Measurements from ENCODE around the gene TNP2. TPM values are rescaled to one million over a fixed set of nuclear protein-coding genes. Genes with fewer than 3 reads are reported as not detected.
"Not testable (repeated sequence)": the region's sequence is repeated elsewhere in the genome, so short reads cannot be mapped to it uniquely, and the experiment has no call there.

Gene TNP2
- total RNA-seq, 1 experiment from 2014 or later, result not detected

DNA sequence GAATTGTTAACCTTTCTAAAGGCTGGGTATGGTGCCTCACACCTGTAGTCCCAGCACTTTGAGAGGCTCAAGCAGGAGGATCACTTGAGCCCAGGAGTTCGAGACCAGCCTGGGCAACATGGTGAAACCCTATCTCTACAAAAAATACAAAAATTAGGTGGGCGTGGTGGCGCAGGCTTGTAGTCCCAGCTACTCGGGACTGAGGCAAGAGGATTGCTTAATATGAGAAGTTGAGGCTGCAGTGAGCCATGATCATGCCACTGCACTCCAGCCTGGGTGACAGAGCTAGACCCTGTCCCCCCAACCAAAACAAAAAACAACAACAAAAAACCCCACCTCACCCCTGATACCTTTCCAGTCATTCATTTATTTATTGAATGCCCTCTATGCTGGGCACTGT lies 20.6 kb upstream of the TNP2 start:
- not testable (repeated sequence) for DNase-seq; H3K27ac ChIP-seq (ENCODE audit: low read length); H3K9ac ChIP-seq (ENCODE audit: low read length); H3K36me3 ChIP-seq (ENCODE audit: insufficient read depth, low read length); H3K4me3 ChIP-seq (ENCODE audit: low read length); H3K4me2 ChIP-seq (ENCODE audit: low read depth, low read length, poor library complexity, severe bottlenecking); H3K79me2 ChIP-seq (ENCODE audit: low read length); H3K9me3 ChIP-seq (ENCODE audit: low read length); H2AFZ ChIP-seq (ENCODE audit: low read length); H4K20me1 ChIP-seq (ENCODE audit: insufficient read depth, low read depth, low read length); H3K9me2 ChIP-seq (replicated peaks; ENCODE audit: insufficient read depth, low read length); H3K27me3 ChIP-seq (ENCODE audit: low read length)
- peaks cover 14% of the 10 kb centered on the region for H3K4me1 ChIP-seq (ENCODE audit: low read length)

DNA sequence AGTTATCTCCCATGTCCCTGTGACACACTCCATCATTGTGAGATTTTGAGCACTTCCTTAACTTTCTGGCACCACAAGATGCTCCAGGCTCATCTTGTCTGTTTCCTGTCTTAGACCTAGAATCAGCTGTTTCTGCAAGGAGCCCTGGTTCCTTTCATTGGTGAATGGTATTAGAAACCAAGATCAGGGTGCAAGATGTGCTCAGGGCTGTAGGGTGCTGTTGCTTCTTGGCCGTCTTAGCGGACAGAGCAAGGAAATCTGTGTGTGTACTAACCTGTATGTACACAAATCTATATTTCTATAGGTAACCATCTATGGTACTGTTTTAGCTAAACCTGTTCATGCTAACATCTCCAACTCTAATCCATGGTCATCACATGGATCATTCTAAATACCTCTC lies 20.1 kb upstream of the TNP2 start:
- no peak overlapping the region for H2AFZ ChIP-seq (ENCODE audit: low read length)
- H4K20me1 ChIP-seq (ENCODE audit: insufficient read depth, low read depth, low read length), result no peaks in the 10 kb centered on the region
- H3K9ac ChIP-seq (ENCODE audit: low read length), result no peak overlapping the region
- H3K79me2 ChIP-seq (ENCODE audit: low read length), result no peaks in the 10 kb centered on the region
- no peaks in the 10 kb centered on the region for H3K36me3 ChIP-seq (ENCODE audit: insufficient read depth, low read length)
- H3K4me2 ChIP-seq (ENCODE audit: low read depth, low read length, poor library complexity, severe bottlenecking), result no peak overlapping the region
- H3K9me2 ChIP-seq (replicated peaks; ENCODE audit: insufficient read depth, low read length), result no peaks in the 10 kb centered on the region
- H3K4me1 ChIP-seq (ENCODE audit: low read length), result peaks cover 10% of the 10 kb centered on the region
- no peaks in the 10 kb centered on the region for H3K9me3 ChIP-seq (ENCODE audit: low read length)
- H3K4me3 ChIP-seq (ENCODE audit: low read length), result no peak overlapping the region
- no peak for DNase-seq
- no peak overlapping the region for H3K27ac ChIP-seq (ENCODE audit: low read length)
- H3K27me3 ChIP-seq (ENCODE audit: low read length), result peaks cover 5% of the 10 kb centered on the region; the same call in 1 of the 2 replicates

DNA sequence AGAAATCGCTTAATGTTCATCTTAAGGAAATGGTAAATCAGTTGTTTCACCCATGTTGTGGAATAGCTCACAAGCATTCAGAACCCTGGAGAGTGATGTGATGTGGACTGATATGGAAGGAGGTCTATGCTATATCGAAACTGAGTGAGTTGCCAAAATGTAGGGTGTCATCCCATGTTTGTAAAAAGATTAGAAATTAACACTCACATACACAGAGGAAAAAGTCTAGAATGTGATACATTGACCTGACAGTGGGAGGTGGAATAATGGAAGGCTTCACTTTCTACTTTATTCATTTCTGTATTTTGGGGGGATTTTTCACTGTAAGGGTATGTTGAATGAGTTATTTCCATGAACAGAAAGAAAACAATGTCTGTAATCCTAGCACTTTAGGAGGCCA lies 16.7 kb upstream of the TNP2 start:
- Histone ChIP-seq H3K36me3 (ENCODE audit: insufficient read depth, low read length) (no peaks in the 10 kb centered on the region), H3K27me3 (ENCODE audit: low read length) (peaks cover 5% of the 10 kb centered on the region; the same call in 1 of the 2 replicates), H3K4me1 (ENCODE audit: low read length) (no peaks in the 10 kb centered on the region), H3K9me3 (ENCODE audit: low read length) (no peaks in the 10 kb centered on the region), H3K4me2 (ENCODE audit: low read depth, low read length, poor library complexity, severe bottlenecking) (no peak overlapping the region), H2AFZ (ENCODE audit: low read length) (no peak overlapping the region), H3K9me2 (replicated peaks; ENCODE audit: insufficient read depth, low read length) (no peaks in the 10 kb centered on the region), H3K9ac (ENCODE audit: low read length) (no peak overlapping the region), H3K79me2 (ENCODE audit: low read length) (no peaks in the 10 kb centered on the region), H4K20me1 (ENCODE audit: insufficient read depth, low read depth, low read length) (no peaks in the 10 kb centered on the region), H3K4me3 (ENCODE audit: low read length) (no peak overlapping the region), H3K27ac (ENCODE audit: low read length) (no peak overlapping the region)
- DNase-seq, result no peak

DNA sequence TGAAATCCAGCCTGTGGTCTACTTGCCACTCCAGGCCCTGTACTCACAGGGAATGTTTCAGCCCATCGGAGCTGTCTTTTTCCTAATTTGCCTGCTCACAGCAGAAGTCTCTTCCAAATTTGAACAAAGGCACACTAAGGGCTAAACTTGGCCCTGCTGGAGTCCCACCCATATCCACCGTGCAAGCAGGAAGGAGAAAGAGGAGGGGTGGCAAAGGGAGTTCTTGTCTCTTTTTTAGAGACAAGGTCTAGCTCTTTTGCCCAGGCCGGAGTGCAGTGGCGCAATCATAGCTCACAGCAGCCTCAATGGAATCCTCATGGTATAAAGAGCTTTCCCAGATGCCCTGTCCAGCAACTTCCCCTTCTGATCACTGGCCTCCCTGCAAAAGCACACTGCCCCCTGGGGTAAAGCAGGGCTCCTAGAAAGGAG lies 14.7 kb upstream of the TNP2 start:
- no peak overlapping the region for H3K9ac ChIP-seq (ENCODE audit: low read length)
- DNase-seq, result no peak
- peaks cover 1% of the 10 kb centered on the region; the same call in 1 of the 2 replicates for H3K27me3 ChIP-seq (ENCODE audit: low read length)
- no peak overlapping the region for H3K4me3 ChIP-seq (ENCODE audit: low read length)
- H2AFZ ChIP-seq (ENCODE audit: low read length), result no peak overlapping the region
- H4K20me1 ChIP-seq (ENCODE audit: insufficient read depth, low read depth, low read length), result no peaks in the 10 kb centered on the region
- no peak overlapping the region for H3K27ac ChIP-seq (ENCODE audit: low read length)
- no peaks in the 10 kb centered on the region for H3K9me3 ChIP-seq (ENCODE audit: low read length)
- H3K4me1 ChIP-seq (ENCODE audit: low read length), result no peaks in the 10 kb centered on the region
- H3K4me2 ChIP-seq (ENCODE audit: low read depth, low read length, poor library complexity, severe bottlenecking), result no peak overlapping the region
- H3K36me3 ChIP-seq (ENCODE audit: insufficient read depth, low read length), result no peaks in the 10 kb centered on the region
- H3K79me2 ChIP-seq (ENCODE audit: low read length), result no peaks in the 10 kb centered on the region
- H3K9me2 ChIP-seq (replicated peaks; ENCODE audit: insufficient read depth, low read length), result no peaks in the 10 kb centered on the region

DNA sequence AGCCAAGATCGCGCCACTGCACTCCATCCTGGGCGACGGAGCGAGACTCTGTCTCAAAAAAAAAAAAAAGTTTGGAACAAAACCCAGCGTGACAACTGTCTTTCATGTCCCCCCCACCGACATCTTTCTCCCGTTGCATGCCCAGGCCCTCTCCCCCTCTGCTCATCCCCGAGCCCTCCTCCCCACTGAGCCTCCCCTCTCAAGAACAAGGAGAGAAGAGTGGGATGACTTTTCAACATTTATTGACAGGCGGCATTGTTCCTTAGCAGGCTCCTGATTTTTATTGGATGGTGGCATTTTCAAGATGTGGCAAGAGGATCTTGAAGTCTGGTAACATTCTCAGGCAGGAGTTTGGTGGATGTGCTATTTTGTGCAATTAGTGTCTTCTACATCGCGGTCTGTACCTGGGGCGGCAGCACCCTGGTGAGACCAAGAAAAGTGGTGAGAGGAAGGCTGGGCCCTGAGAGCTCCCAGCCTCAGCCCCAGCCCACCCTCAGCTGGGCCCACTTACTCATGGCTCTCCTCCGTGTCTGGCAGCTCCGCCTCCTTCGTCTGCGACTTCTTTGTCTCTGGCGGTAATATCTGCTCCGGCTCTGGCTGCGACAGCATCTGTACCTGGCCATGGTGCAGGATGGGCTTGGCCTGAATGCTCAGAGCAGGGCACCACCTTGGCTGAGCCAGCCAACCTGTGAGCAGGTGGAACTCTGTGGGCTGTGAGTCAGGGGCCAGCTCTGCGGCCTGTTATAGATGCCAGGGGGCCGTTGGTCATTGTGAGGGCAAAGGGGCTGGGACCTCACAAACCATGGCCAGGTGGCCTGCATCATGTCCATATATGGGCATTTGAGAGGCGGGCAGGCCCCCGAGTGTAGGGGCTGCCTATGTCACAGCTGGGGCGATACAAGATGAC lies 11.7 kb upstream of the TNP2 start, which contains the start of gene PRM1:
PRM1 (minus strand) TSS at position 715 of the 907 bp plus-strand sequence; CDS start at position 623, 92 bp downstream.
- H3K9ac ChIP-seq (ENCODE audit: low read length), result no peak within 1 kb of the TSS
- H3K36me3 ChIP-seq (ENCODE audit: insufficient read depth, low read length), result no peaks in the 10 kb centered on the region
- DNase-seq, result no peak
- H2AFZ ChIP-seq (ENCODE audit: low read length), result no peak within 1 kb of the TSS
- no peak within 1 kb of the TSS for H3K4me3 ChIP-seq (ENCODE audit: low read length)
- H3K27me3 ChIP-seq (ENCODE audit: low read length), result no peaks in the 10 kb centered on the region
- H4K20me1 ChIP-seq (ENCODE audit: insufficient read depth, low read depth, low read length), result no peaks in the 10 kb centered on the region
- H3K4me2 ChIP-seq (ENCODE audit: low read depth, low read length, poor library complexity, severe bottlenecking), result no peak within 1 kb of the TSS
- no peaks in the 10 kb centered on the region for H3K9me2 ChIP-seq (replicated peaks; ENCODE audit: insufficient read depth, low read length)
- H3K79me2 ChIP-seq (ENCODE audit: low read length), result no peaks in the 10 kb centered on the region
- H3K27ac ChIP-seq (ENCODE audit: low read length), result no peak within 1 kb of the TSS
- no peaks in the 10 kb centered on the region for H3K9me3 ChIP-seq (ENCODE audit: low read length)
- no peaks in the 10 kb centered on the region for H3K4me1 ChIP-seq (ENCODE audit: low read length)

DNA sequence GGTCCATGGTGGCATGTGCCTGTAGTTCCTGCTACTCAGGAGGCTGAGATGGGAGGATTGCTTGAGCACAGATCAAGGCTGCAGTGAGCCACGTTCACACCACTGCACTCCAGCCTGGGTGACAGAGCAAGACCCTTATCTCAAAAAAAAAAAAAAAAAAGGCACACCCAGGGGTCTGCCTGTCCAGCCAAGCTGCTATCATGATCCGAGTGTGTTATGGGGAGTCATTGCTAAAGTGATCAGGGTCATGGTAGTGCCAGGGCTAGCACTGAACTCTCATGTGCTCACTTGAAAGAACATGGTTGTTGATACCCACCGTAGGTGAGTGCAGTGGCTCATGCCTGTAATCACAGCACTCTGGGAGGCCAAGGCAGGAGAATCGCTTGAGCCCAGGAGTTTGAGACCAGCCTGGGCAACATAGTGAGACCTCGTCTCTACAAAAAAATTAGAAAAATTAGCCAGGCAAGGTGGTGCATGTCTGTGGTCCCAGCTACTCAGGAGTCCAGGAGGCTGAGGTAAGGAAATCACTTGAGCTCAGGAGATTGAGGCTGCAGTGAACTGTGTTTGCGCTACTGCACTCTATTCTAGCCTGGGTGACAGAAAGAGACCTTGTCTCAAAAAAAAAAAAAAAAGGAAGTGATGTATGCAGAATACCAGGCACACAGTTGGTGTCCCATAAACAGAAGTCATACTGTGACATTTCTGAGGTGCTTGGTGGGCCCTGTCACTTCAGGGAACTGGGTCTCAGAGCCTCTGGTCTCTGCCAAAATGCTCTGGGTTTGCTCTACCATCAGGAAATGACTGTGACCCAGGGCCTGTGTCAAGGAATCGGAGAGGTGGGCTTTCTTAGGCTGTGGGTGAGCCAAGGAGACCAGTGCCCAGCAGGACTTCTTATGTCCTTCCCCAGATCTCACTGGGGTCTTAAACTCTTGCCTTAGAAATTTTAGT lies 9.8 kb upstream of the TNP2 start:
- H3K9me3 ChIP-seq (ENCODE audit: low read length), result no peaks in the 10 kb centered on the region
- no peak overlapping the region for H3K4me3 ChIP-seq (ENCODE audit: low read length)
- no peaks in the 10 kb centered on the region for H4K20me1 ChIP-seq (ENCODE audit: insufficient read depth, low read depth, low read length)
- H3K36me3 ChIP-seq (ENCODE audit: insufficient read depth, low read length), result no peaks in the 10 kb centered on the region
- no peak overlapping the region for H3K4me2 ChIP-seq (ENCODE audit: low read depth, low read length, poor library complexity, severe bottlenecking)
- H3K79me2 ChIP-seq (ENCODE audit: low read length), result no peaks in the 10 kb centered on the region
- H3K27ac ChIP-seq (ENCODE audit: low read length), result no peak overlapping the region
- no peak overlapping the region for H2AFZ ChIP-seq (ENCODE audit: low read length)
- no peaks in the 10 kb centered on the region for H3K27me3 ChIP-seq (ENCODE audit: low read length)
- no peaks in the 10 kb centered on the region for H3K9me2 ChIP-seq (replicated peaks; ENCODE audit: insufficient read depth, low read length)
- no peak overlapping the region for H3K9ac ChIP-seq (ENCODE audit: low read length)
- no peak for DNase-seq
- H3K4me1 ChIP-seq (ENCODE audit: low read length), result no peaks in the 10 kb centered on the region

DNA sequence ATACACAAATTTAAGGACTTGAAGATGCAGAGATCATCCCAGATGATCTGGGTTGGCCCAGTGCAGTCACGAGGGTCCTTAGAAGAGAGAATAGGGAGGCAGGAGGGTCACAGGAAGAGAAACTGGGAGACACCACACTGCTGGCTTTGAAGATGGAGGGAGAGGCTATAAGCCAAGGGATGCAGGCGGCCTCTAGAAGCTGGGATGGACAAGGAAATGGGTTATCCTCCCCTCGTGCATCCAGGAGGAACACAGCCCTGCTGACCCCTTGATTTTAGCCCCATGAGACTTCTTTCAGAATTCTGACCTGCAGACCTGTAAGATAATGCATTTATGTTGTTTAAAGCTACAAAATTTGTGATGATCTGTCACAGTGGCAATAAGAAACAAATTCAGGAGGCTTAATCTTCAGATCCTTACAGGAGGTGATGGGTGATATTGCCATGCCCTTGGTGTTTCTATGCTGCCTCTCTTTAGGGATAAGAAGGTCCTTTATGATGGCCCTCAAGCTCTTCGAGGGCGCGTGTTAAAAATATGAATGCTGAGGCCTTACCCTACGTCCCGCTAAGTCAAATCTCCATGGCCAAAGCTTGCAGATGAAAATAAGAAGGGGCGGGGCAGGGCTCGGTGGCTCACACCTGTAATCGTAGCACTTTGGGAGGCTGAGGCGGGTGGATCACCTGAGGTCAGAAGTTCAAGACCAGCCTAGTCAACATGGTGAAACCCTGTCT lies 8.6 kb upstream of the TNP2 start:
- H3K27ac ChIP-seq (ENCODE audit: low read length), result no peak overlapping the region
- H3K9me3 ChIP-seq (ENCODE audit: low read length), result no peaks in the 10 kb centered on the region
- H3K9ac ChIP-seq (ENCODE audit: low read length), result no peak overlapping the region
- H4K20me1 ChIP-seq (ENCODE audit: insufficient read depth, low read depth, low read length), result no peaks in the 10 kb centered on the region
- no peak for DNase-seq
- no peaks in the 10 kb centered on the region for H3K79me2 ChIP-seq (ENCODE audit: low read length)
- no peaks in the 10 kb centered on the region for H3K36me3 ChIP-seq (ENCODE audit: insufficient read depth, low read length)
- H3K4me3 ChIP-seq (ENCODE audit: low read length), result no peak overlapping the region
- no peaks in the 10 kb centered on the region for H3K27me3 ChIP-seq (ENCODE audit: low read length)
- no peak overlapping the region for H3K4me2 ChIP-seq (ENCODE audit: low read depth, low read length, poor library complexity, severe bottlenecking)
- no peaks in the 10 kb centered on the region for H3K4me1 ChIP-seq (ENCODE audit: low read length)
- no peaks in the 10 kb centered on the region for H3K9me2 ChIP-seq (replicated peaks; ENCODE audit: insufficient read depth, low read length)
- H2AFZ ChIP-seq (ENCODE audit: low read length), result no peak overlapping the region

Measured in Karpas-422 (cell line).